ENCODE results near the gene TENM4.

Gene TENM4

DNA sequence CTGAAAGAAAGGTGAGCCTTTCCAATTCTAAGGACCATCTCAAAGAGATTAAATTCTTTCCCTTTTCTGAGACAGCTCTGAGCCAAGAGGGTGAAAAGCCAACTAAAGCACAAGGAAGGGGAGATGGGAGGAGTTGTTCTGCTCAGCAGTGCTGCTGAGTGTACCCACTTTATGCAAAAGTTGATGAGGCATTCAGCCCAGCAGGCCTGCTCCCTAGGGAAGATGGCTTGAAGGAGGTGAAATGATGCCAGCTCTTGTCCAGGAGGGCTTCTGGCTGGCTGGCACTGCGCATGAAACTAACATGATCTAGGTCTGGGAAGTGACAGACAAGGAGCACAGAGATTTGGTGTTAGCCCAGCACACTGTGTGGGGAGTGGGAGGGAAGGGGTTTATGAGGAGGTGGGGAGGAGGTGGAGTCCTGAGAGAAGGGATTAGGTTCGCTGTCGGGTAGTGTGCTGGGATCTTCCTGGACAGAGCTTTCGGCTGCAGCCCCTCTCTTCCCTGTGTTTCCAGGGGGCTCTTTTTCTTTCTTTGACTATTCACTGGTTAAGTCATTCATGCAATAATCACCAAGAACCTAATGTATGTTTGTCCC, 640.6 kb downstream of the TENM4 start:
- no peak overlapping the region for H3K4me3 ChIP-seq (ENCODE audit: low read depth, low read length)
- no peak for DNase-seq
- H3K36me3 ChIP-seq (replicated peaks): no peaks in the 10 kb centered on the region
- H3K27ac ChIP-seq: peak overlapping the region; percentile 89
- no peaks in the 10 kb centered on the region for H3K27me3 ChIP-seq (replicated peaks)
- TF ChIP-seq, protein P1, sequence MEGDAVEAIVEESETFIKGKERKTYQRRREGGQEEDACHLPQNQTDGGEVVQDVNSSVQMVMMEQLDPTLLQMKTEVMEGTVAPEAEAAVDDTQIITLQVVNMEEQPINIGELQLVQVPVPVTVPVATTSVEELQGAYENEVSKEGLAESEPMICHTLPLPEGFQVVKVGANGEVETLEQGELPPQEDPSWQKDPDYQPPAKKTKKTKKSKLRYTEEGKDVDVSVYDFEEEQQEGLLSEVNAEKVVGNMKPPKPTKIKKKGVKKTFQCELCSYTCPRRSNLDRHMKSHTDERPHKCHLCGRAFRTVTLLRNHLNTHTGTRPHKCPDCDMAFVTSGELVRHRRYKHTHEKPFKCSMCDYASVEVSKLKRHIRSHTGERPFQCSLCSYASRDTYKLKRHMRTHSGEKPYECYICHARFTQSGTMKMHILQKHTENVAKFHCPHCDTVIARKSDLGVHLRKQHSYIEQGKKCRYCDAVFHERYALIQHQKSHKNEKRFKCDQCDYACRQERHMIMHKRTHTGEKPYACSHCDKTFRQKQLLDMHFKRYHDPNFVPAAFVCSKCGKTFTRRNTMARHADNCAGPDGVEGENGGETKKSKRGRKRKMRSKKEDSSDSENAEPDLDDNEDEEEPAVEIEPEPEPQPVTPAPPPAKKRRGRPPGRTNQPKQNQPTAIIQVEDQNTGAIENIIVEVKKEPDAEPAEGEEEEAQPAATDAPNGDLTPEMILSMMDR (IDR thresholded peaks at IDR 0.05; ENCODE audit: low read depth, low read length, missing control alignments): no peak
- in situ Hi-C loops (cut with HindIII; ENCODE audit: low pct_ligation_motif_present, low sequenced_read_pairs): no loop called here

- no peaks in the 10 kb centered on the region for H3K36me3 ChIP-seq (replicated peaks)
- in situ Hi-C loops (cut with HindIII; ENCODE audit: low pct_ligation_motif_present, low sequenced_read_pairs): no loop called here
- H3K27me3 ChIP-seq (replicated peaks): no peaks in the 10 kb centered on the region
- peak; percentile 54 for DNase-seq
- no peak overlapping the region for H3K4me3 ChIP-seq (ENCODE audit: low read depth, low read length)
- H3K27ac ChIP-seq: no peak overlapping the region
- TF ChIP-seq, protein P1 (IDR thresholded peaks at IDR 0.05; ENCODE audit: low read depth, low read length, missing control alignments): peak; percentile 98
Measured at GRCh38 chr11:78798663-78799062, 642.2 kb downstream of the TENM4 start.

- Histone ChIP-seq H3K27me3 (replicated peaks) (no peaks in the 10 kb centered on the region), H3K27ac (peak overlapping the region; percentile 84), H3K36me3 (replicated peaks) (no peaks in the 10 kb centered on the region), H3K4me3 (ENCODE audit: low read depth, low read length) (no peak overlapping the region)
- no peak for DNase-seq
- in situ Hi-C loops (cut with HindIII; ENCODE audit: low pct_ligation_motif_present, low sequenced_read_pairs): no loop called here
- TF ChIP-seq, protein P1 (IDR thresholded peaks at IDR 0.05; ENCODE audit: low read depth, low read length, missing control alignments): no peak
Measured at GRCh38 chr11:78797559-78797958, 643.3 kb downstream of the TENM4 start.

DNA sequence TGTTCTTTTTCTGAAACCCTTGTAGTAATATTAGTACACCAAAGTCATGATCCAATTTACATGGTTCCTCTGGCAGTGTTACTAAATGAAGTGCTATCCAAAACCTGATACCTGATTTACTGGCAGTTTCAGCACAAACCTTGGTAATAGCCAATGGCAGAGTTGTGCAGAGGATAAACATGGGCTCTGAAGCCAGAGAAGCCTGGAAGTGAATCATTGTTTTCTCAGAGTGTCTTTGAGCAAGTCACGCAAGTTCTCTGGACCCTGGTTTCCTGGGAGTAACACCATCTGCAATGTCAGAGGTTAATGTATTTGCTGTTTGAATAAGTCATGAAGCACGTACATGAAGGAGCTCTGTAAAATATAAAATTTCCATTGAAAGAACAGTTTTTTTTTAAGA, 643.9 kb downstream of the TENM4 start:
- no peak overlapping the region for H3K4me3 ChIP-seq (ENCODE audit: low read depth, low read length)
- TF ChIP-seq, protein P1 (IDR thresholded peaks at IDR 0.05; ENCODE audit: low read depth, low read length, missing control alignments): no peak
- no peaks in the 10 kb centered on the region for H3K36me3 ChIP-seq (replicated peaks)
- peak; percentile 94 for DNase-seq
- in situ Hi-C loops (cut with HindIII; ENCODE audit: low pct_ligation_motif_present, low sequenced_read_pairs): no loop called here
- no peaks in the 10 kb centered on the region for H3K27me3 ChIP-seq (replicated peaks)
- H3K27ac ChIP-seq: peak overlapping the region; percentile 84

DNA sequence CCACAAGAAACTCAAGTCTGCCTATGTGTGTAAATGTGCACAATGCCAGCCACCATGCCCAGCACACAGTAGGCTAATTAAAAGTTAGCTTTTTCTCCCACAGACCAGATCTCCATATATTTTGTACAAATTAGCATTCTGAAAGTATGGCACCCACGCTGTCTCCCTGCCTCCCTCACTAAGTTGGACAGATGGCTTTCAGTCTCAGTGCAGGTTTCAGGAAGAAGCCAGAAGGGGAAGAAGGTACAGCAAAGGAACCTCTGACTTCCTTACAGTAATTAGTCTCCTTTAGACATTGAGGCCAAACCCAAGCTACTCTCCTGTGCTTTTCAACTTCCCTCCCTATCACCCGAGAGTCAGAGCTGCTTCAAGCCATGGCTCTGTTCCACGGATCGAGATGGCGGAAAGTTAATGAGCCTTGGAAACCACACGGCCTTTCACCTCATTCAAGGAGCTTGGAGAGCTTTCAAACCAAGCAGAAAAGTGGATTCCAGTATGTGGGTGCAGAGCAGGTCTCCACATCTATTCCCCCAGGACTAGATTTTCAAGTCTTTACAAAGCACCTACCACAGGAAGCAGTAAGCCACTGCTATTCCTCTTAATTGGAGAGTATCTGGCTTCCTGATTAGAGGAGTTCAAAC, 645.1 kb downstream of the TENM4 start:
- Histone ChIP-seq H3K4me3 (ENCODE audit: low read depth, low read length) (no peak overlapping the region), H3K27ac (no peak overlapping the region), H3K36me3 (replicated peaks) (no peaks in the 10 kb centered on the region), H3K27me3 (replicated peaks) (no peaks in the 10 kb centered on the region)
- no peak for DNase-seq
- in situ Hi-C loops (cut with HindIII; ENCODE audit: low pct_ligation_motif_present, low sequenced_read_pairs): no loop called here
- TF ChIP-seq, protein P1 (IDR thresholded peaks at IDR 0.05; ENCODE audit: low read depth, low read length, missing control alignments): no peak

GRCh38 chr11:78791964-78792363, 648.9 kb downstream of the TENM4 start:
- Histone ChIP-seq H3K36me3 (replicated peaks) (no peaks in the 10 kb centered on the region), H3K27ac (no peak overlapping the region), H3K27me3 (replicated peaks) (no peaks in the 10 kb centered on the region), H3K4me3 (ENCODE audit: low read depth, low read length) (no peak overlapping the region)
- TF ChIP-seq, protein P1 (IDR thresholded peaks at IDR 0.05; ENCODE audit: low read depth, low read length, missing control alignments): no peak
- DNase-seq: no peak
- in situ Hi-C loops (cut with HindIII; ENCODE audit: low pct_ligation_motif_present, low sequenced_read_pairs): no loop called here

All from brain microvascular endothelial cell (primary cell).